ENCODE results near the gene CPTP. TPM values are rescaled to one million over a fixed set of nuclear protein-coding genes. Genes with fewer than 3 reads are reported as not detected.
"Not testable (repeated sequence)": the region's sequence is repeated elsewhere in the genome, so short reads cannot be mapped to it uniquely, and the experiment has no call there.

CPTP gene
- polyA plus RNA-seq, 1 donor from 2014 or later, result 31.7 TPM

DNA sequence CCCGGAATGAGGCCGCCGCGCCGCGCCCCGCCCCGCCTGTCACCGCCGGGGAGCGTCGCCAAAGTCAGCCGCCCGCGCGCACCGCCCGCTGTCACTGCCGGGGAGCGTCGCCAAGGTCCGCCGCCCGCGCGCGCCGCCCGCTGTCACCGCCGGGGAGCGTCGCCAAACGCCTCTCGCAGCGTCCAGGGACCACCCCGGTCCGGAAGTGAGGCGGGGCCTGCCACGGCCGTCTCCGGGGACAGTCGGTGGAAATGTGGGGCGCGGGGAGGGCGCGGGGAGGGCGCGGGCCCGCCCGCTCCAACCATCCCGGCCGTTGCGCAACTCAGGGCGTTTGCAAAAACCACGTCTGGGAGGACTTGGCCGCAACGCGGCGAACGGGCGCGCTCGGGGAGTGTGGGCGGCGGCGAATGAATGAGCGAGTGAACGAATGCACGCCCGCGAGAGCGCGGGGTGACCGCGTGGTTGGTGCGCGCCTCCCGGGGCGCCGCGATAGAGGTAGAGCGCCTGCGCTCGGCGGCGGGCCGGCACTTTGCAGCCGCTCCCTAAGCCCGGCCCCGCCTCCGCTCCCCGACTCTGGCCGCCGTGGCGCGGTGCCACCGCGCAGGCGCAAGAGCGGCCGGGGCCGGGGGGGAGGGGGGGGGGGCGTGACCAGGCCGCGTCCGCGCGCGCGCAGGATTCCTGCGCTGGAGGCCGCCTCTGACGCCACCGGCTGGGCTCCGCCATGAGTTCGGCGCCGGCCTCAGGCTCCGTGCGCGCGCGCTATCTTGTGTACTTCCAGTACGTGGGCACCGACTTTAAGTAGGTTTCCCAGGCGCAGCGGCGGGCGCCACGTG, 16.5 kb upstream of the CPTP start, which contains the start of the genes ACAP3 and PUSL1:
Gene ACAP3, minus strand, starts transcription at position 8 of the 833 bp plus-strand sequence. CDS start 115 bp downstream, outside the sequence.
Gene PUSL1, plus strand, starts transcription at position 675 of the 833 bp plus-strand sequence. Its CDS starts 47 bp downstream, at position 722.
- Mint-ChIP-seq H3K27me3 (no peaks in the 10 kb centered on the region), H3K4me1 (peaks cover 12 to 18% (median 13%) of the 10 kb centered on the region in 3 donors), H3K27ac (peak within 1 kb of the TSS; percentile 62 to 99 (median 97)), H3K4me3 (peak within 1 kb of the TSS; percentile 87 to 96 (median 94)), H3K36me3 (no peaks in the 10 kb centered on the region), H3K9me3 (no peaks in the 10 kb centered on the region)

DNA sequence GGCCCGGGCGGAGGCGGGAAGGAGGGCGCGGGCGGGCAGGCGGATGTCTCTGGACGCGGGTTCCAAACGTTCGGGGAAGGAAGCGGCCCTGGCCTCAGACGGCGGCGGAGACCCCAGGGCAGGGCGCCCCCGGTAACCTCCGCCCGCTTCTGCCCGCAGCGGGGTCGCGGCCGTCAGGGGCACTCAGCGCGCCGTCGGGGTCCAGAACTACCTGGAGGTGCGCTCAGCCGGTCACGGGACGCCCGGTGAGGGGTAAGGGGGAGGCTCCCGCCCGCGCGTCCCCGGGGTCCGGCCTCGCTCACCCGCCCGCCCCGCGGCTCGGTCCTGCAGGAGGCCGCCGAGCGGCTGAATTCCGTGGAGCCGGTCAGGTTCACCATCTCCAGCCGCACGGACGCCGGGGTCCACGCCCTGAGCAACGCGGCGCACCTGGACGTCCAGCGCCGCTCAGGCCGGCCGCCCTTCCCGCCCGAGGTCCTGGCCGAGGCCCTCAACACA, 15.8 kb upstream of the CPTP start:
- H3K36me3 Mint-ChIP-seq, result no peaks in the 10 kb centered on the region
- peak overlapping the region; percentile 62 to 99 (median 88) for H3K27ac Mint-ChIP-seq
- H3K4me3 Mint-ChIP-seq, result peak overlapping the region; percentile 87 to 95 (median 94)
- no peaks in the 10 kb centered on the region for H3K9me3 Mint-ChIP-seq
- H3K4me1 Mint-ChIP-seq, result peaks cover 12 to 20% (median 13%) of the 10 kb centered on the region in 3 donors
- H3K27me3 Mint-ChIP-seq, result no peaks in the 10 kb centered on the region

DNA sequence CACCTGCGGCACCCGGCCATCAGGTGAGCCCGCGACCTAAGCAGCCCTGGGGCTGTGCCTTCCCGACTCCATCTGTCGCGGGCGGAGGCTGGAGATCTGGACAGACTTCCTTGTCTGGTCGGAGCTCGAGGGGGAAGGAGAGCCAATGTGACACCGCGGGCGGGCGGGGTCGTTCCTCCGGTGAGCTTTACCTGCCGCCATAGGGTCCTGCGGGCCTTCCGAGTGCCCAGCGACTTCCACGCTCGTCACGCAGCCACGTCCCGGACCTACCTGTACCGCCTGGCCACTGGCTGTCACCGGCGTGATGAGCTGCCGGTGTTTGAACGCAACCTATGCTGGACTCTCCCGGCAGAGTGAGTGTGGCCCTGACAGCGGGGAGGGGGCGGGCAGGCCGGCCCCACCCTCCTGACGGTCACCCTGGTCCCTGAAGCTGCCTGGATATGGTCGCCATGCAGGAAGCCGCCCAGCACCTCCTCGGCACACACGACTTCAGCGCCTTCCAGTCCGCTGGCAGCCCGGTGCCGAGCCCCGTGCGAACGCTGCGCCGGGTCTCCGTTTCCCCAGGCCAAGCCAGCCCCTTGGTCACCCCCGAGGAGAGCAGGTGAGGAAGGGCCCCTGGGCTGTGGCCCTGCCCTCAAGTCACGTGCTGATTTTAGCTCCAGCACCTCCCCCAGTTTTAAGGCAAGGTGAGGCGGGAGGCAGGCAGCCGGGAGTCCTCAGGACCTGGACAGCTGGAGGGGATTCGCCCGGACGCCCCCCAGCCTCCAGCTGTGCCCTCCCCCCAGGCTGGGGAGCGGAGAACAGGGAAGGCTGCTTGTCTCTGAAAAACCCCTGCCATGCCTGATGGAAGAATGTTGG, 15.1 kb upstream of the CPTP start:
- no peaks in the 10 kb centered on the region for H3K27me3 Mint-ChIP-seq
- no peaks in the 10 kb centered on the region for H3K9me3 Mint-ChIP-seq
- H3K36me3 Mint-ChIP-seq, result no peaks in the 10 kb centered on the region
- peak overlapping the region; percentile 72 to 85 (median 78) for H3K4me3 Mint-ChIP-seq
- peak overlapping the region in 2 of 3 donors; percentile 39 to 71 for H3K27ac Mint-ChIP-seq
- peaks cover 12 to 20% (median 13%) of the 10 kb centered on the region in 3 donors for H3K4me1 Mint-ChIP-seq

DNA sequence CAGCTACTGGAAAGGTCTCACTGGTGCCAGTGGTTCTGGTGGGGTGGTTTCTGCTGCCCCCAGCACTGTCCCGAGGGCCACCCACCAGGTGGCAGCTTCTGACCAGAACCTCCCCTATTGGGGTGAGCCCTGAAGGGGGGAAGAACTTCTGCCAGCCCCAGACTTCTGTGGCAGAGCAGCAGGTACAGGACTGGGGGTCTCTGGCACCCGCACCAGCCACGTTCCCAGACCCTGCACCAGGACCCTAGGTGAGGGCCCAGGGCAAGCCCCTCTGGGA, 14.6 kb upstream of the CPTP start:
- H3K4me1 Mint-ChIP-seq, result peaks cover 10 to 16% (median 12%) of the 10 kb centered on the region in 3 donors
- no peaks in the 10 kb centered on the region for H3K27me3 Mint-ChIP-seq
- no peaks in the 10 kb centered on the region for H3K9me3 Mint-ChIP-seq
- H3K36me3 Mint-ChIP-seq, result no peaks in the 10 kb centered on the region
- peak overlapping the region; percentile 17 to 72 (median 46) for H3K4me3 Mint-ChIP-seq
- peak overlapping the region in 1 of 3 donors; percentile 71 for H3K27ac Mint-ChIP-seq

DNA sequence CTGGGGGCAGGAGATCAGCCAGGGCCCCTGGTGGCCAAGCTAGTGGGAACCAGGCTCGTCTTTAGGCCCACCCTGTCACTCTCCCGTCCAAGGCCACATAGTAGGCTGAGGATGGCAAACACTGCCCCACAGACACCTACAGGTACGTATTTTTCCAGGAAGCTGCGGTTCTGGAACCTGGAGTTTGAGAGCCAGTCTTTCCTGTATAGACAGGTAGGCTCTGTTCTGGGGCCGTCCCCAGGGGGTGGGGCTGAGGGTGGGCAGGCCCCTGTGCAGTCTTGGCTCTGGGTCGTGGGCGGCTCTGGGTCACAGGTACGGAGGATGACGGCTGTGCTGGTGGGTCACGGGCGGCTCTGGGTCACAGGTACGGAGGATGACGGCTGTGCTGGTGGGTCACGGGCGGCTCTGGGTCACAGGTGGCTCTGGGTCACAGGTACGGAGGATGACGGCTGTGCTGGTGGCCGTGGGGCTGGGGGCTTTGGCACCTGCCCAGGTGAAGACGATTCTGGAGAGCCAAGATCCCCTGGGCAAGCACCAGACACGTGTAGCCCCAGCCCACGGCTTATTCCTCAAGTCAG, 14.0 kb upstream of the CPTP start:
- Mint-ChIP-seq H3K27ac (peak overlapping the region in 1 of 3 donors; percentile 71), H3K27me3 (no peaks in the 10 kb centered on the region), H3K9me3 (no peaks in the 10 kb centered on the region), H3K4me3 (peak overlapping the region in 3 of 4 donors; percentile 50 to 72 (median 51)), H3K36me3 (no peaks in the 10 kb centered on the region), H3K4me1 (peaks cover 9 to 14% (median 10%) of the 10 kb centered on the region in 3 donors)

DNA sequence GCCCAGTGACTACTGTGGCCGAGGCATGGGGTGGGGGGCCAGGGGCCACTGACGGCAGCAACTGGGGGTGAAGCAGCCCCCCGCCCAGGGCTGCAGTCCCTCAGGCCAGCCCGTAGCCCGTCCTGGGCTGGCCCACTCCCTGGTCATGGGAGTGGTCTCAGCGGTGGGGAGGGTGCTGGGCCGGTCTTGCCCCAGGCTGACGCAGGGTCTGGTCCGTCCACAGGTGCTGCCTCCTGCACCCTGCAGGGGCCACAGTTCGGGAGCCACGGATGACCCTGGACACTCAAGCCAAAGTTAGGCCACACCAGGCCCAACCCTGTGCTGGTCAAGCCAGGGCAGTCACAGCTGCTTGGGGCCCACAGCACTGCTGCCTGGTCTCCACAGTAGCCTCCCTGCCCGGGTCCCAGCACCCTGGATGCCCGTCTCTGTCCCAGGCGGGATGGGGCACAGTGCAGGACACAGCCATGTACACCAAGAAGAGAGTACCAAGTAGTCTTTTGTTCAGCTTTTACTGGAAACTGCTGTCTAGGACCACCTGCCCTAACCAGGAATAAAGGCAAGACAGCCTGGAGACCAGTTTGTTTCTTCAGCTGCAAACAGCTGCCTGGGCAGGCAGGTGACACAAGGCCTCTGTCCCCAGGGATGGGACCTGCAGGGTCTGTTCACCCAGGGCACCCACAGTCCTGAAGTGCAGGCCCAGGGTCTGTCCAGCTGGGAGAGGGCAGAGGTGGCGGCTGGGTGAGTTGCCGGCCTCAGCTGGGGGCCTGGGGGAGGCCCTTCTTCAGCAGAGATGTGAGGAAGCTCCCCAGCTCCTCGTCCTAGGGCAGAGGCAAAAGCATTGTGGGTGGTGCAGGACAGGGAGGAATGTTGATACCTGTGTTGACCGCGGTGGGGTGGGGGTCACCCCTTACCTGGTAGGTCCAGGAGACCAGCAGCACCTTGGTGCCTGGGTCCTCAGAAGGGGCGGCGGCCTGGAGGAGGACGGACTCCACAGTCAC, 13.2 kb upstream of the CPTP start:
- no peaks in the 10 kb centered on the region for H3K9me3 Mint-ChIP-seq
- H3K27me3 Mint-ChIP-seq, result no peaks in the 10 kb centered on the region
- peak overlapping the region in 1 of 4 donors; percentile 51 for H3K4me3 Mint-ChIP-seq
- H3K27ac Mint-ChIP-seq, result peak overlapping the region in 1 of 3 donors; percentile 71
- H3K36me3 Mint-ChIP-seq, result no peaks in the 10 kb centered on the region
- H3K4me1 Mint-ChIP-seq, result peaks cover 5 to 9% (median 6%) of the 10 kb centered on the region in 3 donors

DNA sequence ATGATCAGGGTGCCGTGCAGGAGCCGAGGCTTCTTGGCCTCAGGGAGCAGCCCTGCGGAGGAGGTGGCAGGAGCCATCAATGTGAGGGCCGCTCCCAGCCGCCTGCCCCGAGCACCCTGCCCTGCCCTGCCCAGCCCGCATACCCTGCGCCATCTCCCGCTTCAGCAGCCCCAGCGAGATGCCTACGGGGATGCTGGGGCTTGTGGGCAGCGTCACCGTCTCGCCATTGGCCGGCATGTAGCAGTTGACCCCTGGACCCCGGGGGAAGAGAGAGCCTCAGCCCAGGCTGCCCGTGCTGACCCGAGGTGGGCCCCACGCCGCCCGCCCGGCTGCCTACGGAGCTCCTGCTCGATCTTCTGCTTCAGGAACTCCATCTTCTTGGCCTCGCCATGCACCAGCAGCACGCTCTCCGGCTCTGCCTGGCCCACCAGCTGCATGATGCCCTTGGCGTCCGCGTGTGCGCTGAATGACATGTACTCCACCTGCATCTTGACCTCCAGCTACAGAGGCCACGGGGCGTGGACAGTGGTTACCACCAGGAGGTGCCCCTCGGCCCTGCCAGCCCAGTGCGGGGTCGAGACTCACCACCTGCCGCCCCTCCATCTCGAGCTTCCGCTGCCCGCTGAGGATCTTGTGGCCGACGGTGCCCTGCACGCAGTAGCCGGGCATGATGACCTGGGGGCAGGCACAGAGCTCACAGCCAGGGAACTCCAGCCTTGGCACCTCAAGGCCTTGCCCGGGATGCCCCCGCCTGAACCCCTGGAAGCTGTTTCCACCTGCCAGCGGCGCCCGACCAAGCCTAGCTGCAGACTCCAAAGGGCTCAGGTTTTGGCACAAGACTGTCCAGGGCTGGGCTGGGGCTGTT, 11.9 kb upstream of the CPTP start:
- peaks cover 0 to 4% (median 3%) of the 10 kb centered on the region in 3 donors for H3K4me1 Mint-ChIP-seq
- peak overlapping the region in 1 of 3 donors; percentile 78 for H3K27ac Mint-ChIP-seq

DNA sequence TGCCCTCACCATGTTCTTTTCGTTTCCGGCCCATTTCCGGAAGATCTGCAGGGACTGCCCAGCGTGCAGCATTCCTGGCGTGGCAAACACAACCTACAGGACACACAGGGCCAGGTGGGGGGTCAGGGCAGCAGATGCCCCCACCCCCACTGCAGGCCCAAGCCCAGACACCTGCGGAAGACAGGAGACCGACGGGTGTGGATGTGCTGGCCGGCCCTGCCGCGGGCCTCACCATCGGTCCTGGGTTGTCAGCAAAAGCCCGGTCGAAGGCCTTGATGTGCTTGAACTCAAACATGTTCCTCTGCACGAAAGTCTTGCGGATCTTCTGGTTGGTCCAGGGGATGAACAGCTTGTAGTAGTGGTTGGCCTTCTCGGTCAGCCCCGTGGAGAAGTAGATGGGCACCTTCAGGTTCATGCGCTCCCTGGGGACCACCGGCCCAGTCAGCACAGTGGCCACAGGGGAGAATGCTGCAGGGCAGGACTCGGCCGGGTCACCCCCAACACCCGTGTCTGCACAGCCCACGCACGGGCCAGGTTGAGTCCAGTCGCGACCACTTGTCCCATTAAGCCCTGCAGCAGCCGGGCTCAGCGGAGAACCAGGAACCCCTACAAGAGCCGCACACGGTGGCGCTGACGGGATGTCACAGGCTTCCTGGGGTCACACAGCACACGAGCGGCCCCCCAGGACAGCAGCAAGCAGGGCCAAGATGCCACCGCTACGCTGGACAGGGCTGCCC, 10.9 kb upstream of the CPTP start:
- Mint-ChIP-seq H3K9me3 (no peaks in the 10 kb centered on the region), H3K27me3 (no peaks in the 10 kb centered on the region), H3K27ac (no peak overlapping the region), H3K4me3 (peak overlapping the region in 1 of 4 donors; percentile 76), H3K4me1 (peaks cover 0 to 4% (median 3%) of the 10 kb centered on the region in 3 donors), H3K36me3 (peaks cover 1% of the 10 kb centered on the region)

More for the DNA sequence above, 11.9 kb upstream of the CPTP start:
- H3K36me3 Mint-ChIP-seq, result peaks cover 1% of the 10 kb centered on the region
- H3K4me3 Mint-ChIP-seq, result peak overlapping the region in 1 of 4 donors; percentile 17
- no peaks in the 10 kb centered on the region for H3K27me3 Mint-ChIP-seq
- H3K9me3 Mint-ChIP-seq, result no peaks in the 10 kb centered on the region

DNA sequence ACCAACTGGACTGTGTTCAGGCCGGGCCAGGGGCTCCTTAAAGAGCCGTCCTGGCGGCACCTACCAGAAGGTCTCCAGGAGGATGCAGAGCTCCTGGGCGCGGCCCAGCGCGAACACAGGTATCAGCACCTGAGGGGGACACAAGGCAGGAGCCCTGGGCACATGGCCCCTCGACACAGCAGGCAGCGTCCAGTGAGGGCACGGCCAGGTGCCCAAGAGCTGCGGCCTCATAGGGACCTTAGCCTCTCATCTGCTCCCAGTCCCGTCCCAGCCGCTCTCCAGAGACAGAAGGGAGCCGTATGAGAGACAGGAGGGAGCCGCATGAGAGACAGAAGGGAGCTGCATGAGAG, 10.4 kb upstream of the CPTP start:
- Mint-ChIP-seq H3K36me3 (peaks cover 1% of the 10 kb centered on the region), H3K4me1 (peaks cover 0 to 4% (median 3%) of the 10 kb centered on the region in 3 donors), H3K27me3 (no peaks in the 10 kb centered on the region), H3K27ac (no peak overlapping the region), H3K4me3 (no peak overlapping the region), H3K9me3 (no peaks in the 10 kb centered on the region)

DNA sequence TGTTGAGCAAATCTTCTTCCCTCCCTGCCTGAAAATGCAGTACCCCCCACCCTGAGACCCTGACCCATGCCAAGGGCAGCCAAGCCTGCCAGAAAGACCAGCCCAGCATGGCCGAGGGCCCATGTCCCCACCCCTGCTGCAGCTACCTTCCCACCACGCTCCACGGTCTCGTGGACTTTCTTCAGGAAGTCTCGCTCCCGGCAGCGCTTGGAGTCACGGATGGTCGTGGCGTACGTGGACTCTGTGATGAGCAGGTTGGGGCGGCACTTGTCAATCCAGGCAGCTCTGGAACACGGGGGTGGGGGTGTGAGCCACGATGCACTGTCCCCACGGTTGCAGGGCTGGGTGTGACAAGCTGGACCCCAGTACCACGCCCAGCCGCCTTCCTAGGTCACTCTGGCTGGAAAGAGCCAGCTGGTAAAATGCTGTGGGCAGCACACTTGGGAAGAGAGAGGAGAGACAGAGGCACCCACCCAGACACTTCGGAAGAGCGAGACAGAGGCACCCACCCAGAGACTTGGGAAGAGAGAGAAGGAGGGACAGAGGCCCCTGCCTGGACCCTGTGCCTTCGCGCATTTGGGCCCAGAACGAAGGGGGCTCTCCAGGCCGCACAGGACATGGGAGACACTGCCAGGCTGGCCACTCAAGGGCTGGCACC, 9.8 kb upstream of the CPTP start:
- no peaks in the 10 kb centered on the region for H3K9me3 Mint-ChIP-seq
- H3K27me3 Mint-ChIP-seq, result no peaks in the 10 kb centered on the region
- H3K4me1 Mint-ChIP-seq, result peaks cover 0 to 3% (median 1%) of the 10 kb centered on the region in 3 donors
- H3K27ac Mint-ChIP-seq, result peak overlapping the region in 1 of 3 donors; percentile 59
- H3K4me3 Mint-ChIP-seq, result no peak overlapping the region
- peaks cover 1% of the 10 kb centered on the region for H3K36me3 Mint-ChIP-seq

DNA sequence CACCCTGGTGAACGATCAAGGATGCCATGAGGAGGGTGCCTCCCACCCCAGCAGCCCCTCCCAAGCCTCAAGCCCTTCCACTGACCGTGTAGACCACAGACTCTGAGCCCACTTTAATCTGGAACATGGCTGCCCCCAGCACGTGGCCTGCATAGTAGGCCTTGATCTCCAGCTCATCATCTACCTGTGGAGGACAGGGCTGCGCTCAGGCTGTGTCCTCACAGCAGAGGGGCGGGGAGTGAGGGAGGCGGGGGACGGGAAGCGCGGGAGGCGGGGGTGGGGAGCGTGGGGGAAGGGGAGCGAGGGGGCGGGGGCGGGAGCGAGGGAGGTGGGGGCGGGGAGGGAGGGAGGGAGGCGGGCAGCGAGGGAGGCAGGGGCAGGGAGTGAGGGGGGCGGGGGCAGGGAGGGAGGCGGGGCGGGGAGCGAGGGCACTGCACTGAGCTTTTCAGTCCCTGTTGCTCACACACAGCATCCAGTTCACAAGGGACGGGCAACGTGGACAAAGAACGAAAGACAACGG, 9.1 kb upstream of the CPTP start:
- H3K27ac Mint-ChIP-seq, result no peak overlapping the region
- peaks cover 0 to 4% (median 3%) of the 10 kb centered on the region in 3 donors for H3K4me1 Mint-ChIP-seq
- H3K36me3 Mint-ChIP-seq, result peaks cover 1% of the 10 kb centered on the region
- no peaks in the 10 kb centered on the region for H3K9me3 Mint-ChIP-seq
- no peaks in the 10 kb centered on the region for H3K27me3 Mint-ChIP-seq
- no peak overlapping the region for H3K4me3 Mint-ChIP-seq

DNA sequence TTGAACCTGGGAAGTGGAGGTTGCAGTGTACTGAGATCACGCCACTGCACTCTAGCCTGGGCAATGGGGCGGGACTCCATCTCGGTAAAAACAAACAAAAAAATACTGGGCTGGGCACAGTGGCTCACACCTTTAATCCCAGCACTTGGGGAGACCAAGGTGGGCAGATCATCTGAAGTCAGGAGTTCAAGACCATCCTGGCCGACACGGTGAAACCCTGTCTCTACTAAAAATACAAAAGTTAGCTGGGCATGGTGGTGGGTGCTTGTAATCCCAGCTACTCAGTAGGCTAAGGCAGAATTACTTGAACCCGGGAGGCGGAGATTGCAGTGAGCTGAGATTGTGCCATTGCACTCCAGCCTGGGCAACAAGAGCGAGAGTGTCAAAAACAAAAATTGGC, 8.4 kb upstream of the CPTP start:
- peak overlapping the region in 1 of 3 donors; percentile 39 for H3K27ac Mint-ChIP-seq
- H3K4me1 Mint-ChIP-seq, H3K36me3 Mint-ChIP-seq, H3K27me3 Mint-ChIP-seq, H3K9me3 Mint-ChIP-seq: not testable (repeated sequence)
- peak overlapping the region in 1 of 4 donors; percentile 50 for H3K4me3 Mint-ChIP-seq

Measured in IgD-negative memory B cell (primary cell).